ENCODE data around the gene ADRB2. TPM values are rescaled to one million over a fixed set of nuclear protein-coding genes. Genes with fewer than 3 reads are reported as not detected.

The ADRB2 gene
- total RNA-seq, 6 experiments from 2014 or later: 2.0 to 4.0 (median 3.7) TPM

GRCh38 chr5:148843510-148844318, 17.3 kb downstream of the ADRB2 start:
- peak overlapping the region; percentile 42 for H3K4me3 Mint-ChIP-seq

GRCh38 chr5:148844433-148845280, 18.2 kb downstream of the ADRB2 start:
- H3K27me3 Mint-ChIP-seq (ENCODE audit: insufficient read depth): peaks cover 1% of the 10 kb centered on the region
- DNase-seq: no peak
- no peak overlapping the region; the same call in 1 of the 2 replicates for H3K4me3 Mint-ChIP-seq
- 0 out of 2 replicates have a peak, but pooled peaks cover 6% of the 10 kb centered on the region for H3K36me3 Mint-ChIP-seq (ENCODE audit: low read depth)
- peak overlapping the region; percentile 3 for H3K27ac Mint-ChIP-seq
- no peaks in the 10 kb centered on the region for H3K9me3 Mint-ChIP-seq
- TF ChIP-seq CTCF (IDR thresholded peaks at IDR 0.05): peak; percentile 33; the same call in 1 of the 2 replicates
- H3K4me1 Mint-ChIP-seq (ENCODE audit: low read depth): peaks cover 72% of the 10 kb centered on the region

More at GRCh38 chr5:148843510-148844318, 17.3 kb downstream of the ADRB2 start:
- peaks cover 1% of the 10 kb centered on the region for H3K27me3 Mint-ChIP-seq (ENCODE audit: insufficient read depth)
- peak overlapping the region; percentile 79 for H3K27ac Mint-ChIP-seq
- H3K9me3 Mint-ChIP-seq: no peaks in the 10 kb centered on the region
- peaks cover 76% of the 10 kb centered on the region for H3K4me1 Mint-ChIP-seq (ENCODE audit: low read depth)
- no peak for DNase-seq
- TF ChIP-seq CTCF (IDR thresholded peaks at IDR 0.05): no peak
- H3K36me3 Mint-ChIP-seq (ENCODE audit: low read depth): 0 out of 2 replicates have a peak, but pooled peaks cover 6% of the 10 kb centered on the region

- no peak for TF ChIP-seq CTCF (IDR thresholded peaks at IDR 0.05)
- peak; percentile 46 for DNase-seq
- peaks cover 57% of the 10 kb centered on the region for H3K4me1 Mint-ChIP-seq (ENCODE audit: low read depth)
Measured at GRCh38 chr5:148846930-148847329, 20.5 kb downstream of the ADRB2 start.

GRCh38 chr5:148847456-148847855, 21.0 kb downstream of the ADRB2 start:
- H3K9me3 Mint-ChIP-seq: no peaks in the 10 kb centered on the region
- no peak overlapping the region for H3K27ac Mint-ChIP-seq
- no peaks in the 10 kb centered on the region for H3K27me3 Mint-ChIP-seq (ENCODE audit: insufficient read depth)
- no peak overlapping the region for H3K4me3 Mint-ChIP-seq
- no peak for TF ChIP-seq CTCF (IDR thresholded peaks at IDR 0.05)
- no peak for DNase-seq
- H3K4me1 Mint-ChIP-seq (ENCODE audit: low read depth): peaks cover 52% of the 10 kb centered on the region
- H3K36me3 Mint-ChIP-seq (ENCODE audit: low read depth): 0 out of 2 replicates have a peak, but pooled peaks cover 6% of the 10 kb centered on the region

More at GRCh38 chr5:148846930-148847329, 20.5 kb downstream of the ADRB2 start:
- H3K27me3 Mint-ChIP-seq (ENCODE audit: insufficient read depth): no peaks in the 10 kb centered on the region; the same call in 1 of the 2 replicates
- no peaks in the 10 kb centered on the region for H3K9me3 Mint-ChIP-seq
- 0 out of 2 replicates have a peak, but pooled peaks cover 6% of the 10 kb centered on the region for H3K36me3 Mint-ChIP-seq (ENCODE audit: low read depth)
- H3K4me3 Mint-ChIP-seq: no peak overlapping the region
- H3K27ac Mint-ChIP-seq: no peak overlapping the region

- no peak for DNase-seq
- TF ChIP-seq CTCF (IDR thresholded peaks at IDR 0.05): no peak
- Mint-ChIP-seq H3K27ac (no peak overlapping the region), H3K4me3 (no peak overlapping the region), H3K9me3 (no peaks in the 10 kb centered on the region), H3K27me3 (ENCODE audit: insufficient read depth) (no peaks in the 10 kb centered on the region), H3K4me1 (ENCODE audit: low read depth) (peaks cover 41% of the 10 kb centered on the region), H3K36me3 (ENCODE audit: low read depth) (0 out of 2 replicates have a peak, but pooled peaks cover 6% of the 10 kb centered on the region)
Measured at GRCh38 chr5:148848393-148849031, 22.1 kb downstream of the ADRB2 start.
